A673 (cell line): Measurements from ENCODE around the gene KIF5A.

Source experiments
- CTCF ChIP-seq: fragments of 300-800, 200-600 bp; sonication (generic); conservative IDR thresholded peaks from 2 replicates; pipeline ENCODE4 v1.5.1; 2017; ENCODE audit warnings: low read depth, mild to moderate bottlenecking, antibody characterized with exemption, low read length, moderate library complexity, mixed read lengths
- EZH2 ChIP-seq: fragments of 200-600 bp; sonication (generic); IDR thresholded peaks from 2 replicates; pipeline ENCODE4 v1.6.1; 2017; ENCODE audit warnings: borderline replicate concordance, low read depth, mild to moderate bottlenecking, mixed read lengths, antibody characterized with exemption, low read length; ENCODE audit not compliant: poor library complexity, severe bottlenecking

GRCh38 chr12:57613427-57614109, 63.7 kb downstream of the KIF5A start:
- no peak for TF ChIP-seq CTCF
- TF ChIP-seq EZH2: no peak
